Suprapubic skin (tissue), 4 donors: Measurements from ENCODE around the gene BBS10. TPM values are rescaled to one million over a fixed set of nuclear protein-coding genes. Genes with fewer than 3 reads are reported as not detected.

Experiments used
- DNase-seq, 2 donors: peaks; one replicate each; pipeline ENCODE4 v3.0.0-alpha.2; 2019; ENCODE audit warnings: low spot score in 2 of 2
- H3K27ac ChIP-seq: fragments of 200-600 bp; sonication (generic); one replicate; pipeline ENCODE4 v1.5.1; 2019
- H3K27me3 ChIP-seq: fragments of 200-600 bp; sonication (generic); one replicate; pipeline ENCODE4 v1.5.1; 2019
- H3K36me3 ChIP-seq: fragments of 200-600 bp; sonication (generic); one replicate; pipeline ENCODE4 v1.5.1; 2019
- H3K4me1 ChIP-seq: fragments of 200-600 bp; sonication (generic); one replicate; pipeline ENCODE4 v1.5.1; 2019
- H3K4me3 ChIP-seq: fragments of 200-600 bp; sonication (generic); one replicate; pipeline ENCODE4 v1.5.1; 2019; ENCODE audit warnings: mild to moderate bottlenecking
- H3K9me3 ChIP-seq: fragments of 200-600 bp; sonication (generic); one replicate; pipeline ENCODE4 v1.5.1; 2019
- EP300 ChIP-seq: sonication (generic); formaldehyde crosslinking; IDR thresholded peaks from one replicate; pipeline ENCODE4 v1.6.1; 2017; ENCODE audit warnings: antibody characterized with exemption
- POLR2A ChIP-seq, 2 donors: fragments of 450-650 bp; IDR thresholded peaks; one replicate each; pipeline ENCODE4 v1.6.1; 2017; ENCODE audit warnings: antibody characterized with exemption in 2 of 2, mild to moderate bottlenecking in 2 of 2, moderate library complexity in 2 of 2
- POLR2AphosphoS5 ChIP-seq, 3 donors: sonication (generic); formaldehyde crosslinking; IDR thresholded peaks; one replicate each; pipeline ENCODE4 v1.6.1; 2017; ENCODE audit warnings: antibody characterized with exemption in 3 of 3
- whole genome bisulfite sequencing: methylation state at CpG from one replicate; pipeline ENCODE4 v1.1.5; 2018; 5-methylcytosine and 5-hydroxymethylcytosine counted together
- total RNA-seq, 4 donors: library from RNA; depleted of rRNA; stranded (reverse); fragments of >200 nt; gene quantifications; one replicate each; pipeline ENCODE4 v1.1.0, GENCODE V29; 2016
- TF ChIP-seq, protein P1 (sequence below), 2 donors: fragments of 200-600 bp in 1 of 2; fragments of 450-650 bp in 1 of 2; sonication (generic) in 1 of 2; IDR thresholded peaks; one replicate each; pipeline ENCODE4 v1.5.1; 2016 to 2019; ENCODE audit warnings: antibody characterized with exemption in 2 of 2, mild to moderate bottlenecking in 1 of 2, moderate library complexity in 1 of 2

Gene BBS10
- total RNA-seq, 4 donors from 2014 or later = 7.6 to 11.7 (median 9.6) TPM

DNA sequence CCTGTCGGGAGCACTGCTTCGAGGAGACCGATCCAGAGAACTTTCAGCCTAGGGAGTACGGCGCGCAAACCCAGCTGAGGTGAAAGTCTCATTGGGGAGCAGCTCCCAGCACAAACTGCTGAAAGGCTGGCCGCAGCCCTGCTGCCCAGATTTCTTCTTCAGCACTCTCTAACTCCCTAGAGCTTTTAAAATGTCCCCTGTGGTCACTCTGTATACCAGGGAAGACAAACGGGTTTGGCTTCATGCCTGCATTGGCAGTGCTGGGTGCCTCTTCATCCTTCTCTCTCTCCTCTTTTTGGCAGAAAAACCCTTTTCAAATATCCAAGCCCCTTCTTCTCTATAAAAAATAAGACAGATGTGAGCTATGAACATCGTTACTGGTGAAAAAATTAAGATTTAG, 34.9 kb downstream of the BBS10 start:
- 77% methylated on average over 7 of the region's 9 CpGs for WGBS
- no peaks in the 10 kb centered on the region for H3K4me1 ChIP-seq
- no peaks in the 10 kb centered on the region for H3K9me3 ChIP-seq
- H3K27ac ChIP-seq = no peak overlapping the region
- H3K36me3 ChIP-seq = no peaks in the 10 kb centered on the region
- no peak overlapping the region for H3K4me3 ChIP-seq
- no peak for DNase-seq
- H3K27me3 ChIP-seq = no peaks in the 10 kb centered on the region
- TF ChIP-seq, protein P1, sequence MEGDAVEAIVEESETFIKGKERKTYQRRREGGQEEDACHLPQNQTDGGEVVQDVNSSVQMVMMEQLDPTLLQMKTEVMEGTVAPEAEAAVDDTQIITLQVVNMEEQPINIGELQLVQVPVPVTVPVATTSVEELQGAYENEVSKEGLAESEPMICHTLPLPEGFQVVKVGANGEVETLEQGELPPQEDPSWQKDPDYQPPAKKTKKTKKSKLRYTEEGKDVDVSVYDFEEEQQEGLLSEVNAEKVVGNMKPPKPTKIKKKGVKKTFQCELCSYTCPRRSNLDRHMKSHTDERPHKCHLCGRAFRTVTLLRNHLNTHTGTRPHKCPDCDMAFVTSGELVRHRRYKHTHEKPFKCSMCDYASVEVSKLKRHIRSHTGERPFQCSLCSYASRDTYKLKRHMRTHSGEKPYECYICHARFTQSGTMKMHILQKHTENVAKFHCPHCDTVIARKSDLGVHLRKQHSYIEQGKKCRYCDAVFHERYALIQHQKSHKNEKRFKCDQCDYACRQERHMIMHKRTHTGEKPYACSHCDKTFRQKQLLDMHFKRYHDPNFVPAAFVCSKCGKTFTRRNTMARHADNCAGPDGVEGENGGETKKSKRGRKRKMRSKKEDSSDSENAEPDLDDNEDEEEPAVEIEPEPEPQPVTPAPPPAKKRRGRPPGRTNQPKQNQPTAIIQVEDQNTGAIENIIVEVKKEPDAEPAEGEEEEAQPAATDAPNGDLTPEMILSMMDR (IDR thresholded peaks at IDR 0.05) = no peak
- TF ChIP-seq POLR2AphosphoS5 (IDR thresholded peaks at IDR 0.05) = no peak
- TF ChIP-seq EP300 = no peak
- no peak for TF ChIP-seq POLR2A (IDR thresholded peaks at IDR 0.05)

GRCh38 chr12:76312315-76312714, 35.9 kb downstream of the BBS10 start:
- no peak for TF ChIP-seq POLR2A (IDR thresholded peaks at IDR 0.05)
- no peak for TF ChIP-seq POLR2AphosphoS5 (IDR thresholded peaks at IDR 0.05)
- TF ChIP-seq, protein P1 (IDR thresholded peaks at IDR 0.05) = no peak
- no peak for TF ChIP-seq EP300
- Histone ChIP-seq H3K36me3 (no peaks in the 10 kb centered on the region), H3K9me3 (no peaks in the 10 kb centered on the region), H3K4me3 (no peak overlapping the region), H3K27ac (no peak overlapping the region), H3K27me3 (no peaks in the 10 kb centered on the region), H3K4me1 (no peaks in the 10 kb centered on the region)
- DNase-seq = no peak
- 87% methylated on average over 7 of the region's 7 CpGs for WGBS

- no peaks in the 10 kb centered on the region for H3K36me3 ChIP-seq
- H3K9me3 ChIP-seq = no peaks in the 10 kb centered on the region
- H3K4me3 ChIP-seq = no peak overlapping the region
- H3K4me1 ChIP-seq = no peaks in the 10 kb centered on the region
- 94% methylated on average over 3 of the region's 3 CpGs for WGBS
- no peak overlapping the region for H3K27ac ChIP-seq
- TF ChIP-seq POLR2A (IDR thresholded peaks at IDR 0.05) (no peak), EP300 (no peak), POLR2AphosphoS5 (IDR thresholded peaks at IDR 0.05) (no peak)
- TF ChIP-seq, protein P1 (IDR thresholded peaks at IDR 0.05) = no peak
- no peak for DNase-seq
- no peaks in the 10 kb centered on the region for H3K27me3 ChIP-seq
Observed at GRCh38 chr12:76311796-76312195, 36.4 kb downstream of the BBS10 start.

- H3K27me3 ChIP-seq = no peaks in the 10 kb centered on the region
- no peaks in the 10 kb centered on the region for H3K4me1 ChIP-seq
- no peaks in the 10 kb centered on the region for H3K9me3 ChIP-seq
- H3K36me3 ChIP-seq = no peaks in the 10 kb centered on the region
- H3K27ac ChIP-seq = no peak overlapping the region
- TF ChIP-seq, protein P1 (IDR thresholded peaks at IDR 0.05) = no peak
- TF ChIP-seq POLR2A (IDR thresholded peaks at IDR 0.05) = no peak
- no peak for TF ChIP-seq EP300
- TF ChIP-seq POLR2AphosphoS5 (IDR thresholded peaks at IDR 0.05) = no peak
- H3K4me3 ChIP-seq = no peak overlapping the region
- no peak for DNase-seq
Observed at GRCh38 chr12:76310110-76310509, 38.1 kb downstream of the BBS10 start.

GRCh38 chr12:76308866-76309265, 39.3 kb downstream of the BBS10 start:
- DNase-seq = no peak
- no peaks in the 10 kb centered on the region for H3K36me3 ChIP-seq
- H3K27ac ChIP-seq = no peak overlapping the region
- no peaks in the 10 kb centered on the region for H3K9me3 ChIP-seq
- TF ChIP-seq POLR2AphosphoS5 (IDR thresholded peaks at IDR 0.05) (no peak), POLR2A (IDR thresholded peaks at IDR 0.05) (no peak), EP300 (no peak)
- TF ChIP-seq, protein P1 (IDR thresholded peaks at IDR 0.05) = no peak
- no peaks in the 10 kb centered on the region for H3K4me1 ChIP-seq
- no peaks in the 10 kb centered on the region for H3K27me3 ChIP-seq
- 36% methylated on average over 3 of the region's 3 CpGs for WGBS
- H3K4me3 ChIP-seq = no peak overlapping the region
